Endothelial cell of umbilical vein (primary cell): ENCODE measurements around the gene PTOV1. TPM values are rescaled to one million over a fixed set of nuclear protein-coding genes. Genes with fewer than 3 reads are reported as not detected.

Experiments used
- BruUV-seq: library from RNA; stranded (reverse); fragments of 400-500 nt; replicated peaks from 2 replicates; lab custom pipeline; 2021; lab: Mats Ljungman, UMichigan
- CTCF ChIA-PET: fragments of 300-600, 350-600 bp; sonication (Branson Sonifier 250); formaldehyde crosslinking; loops from one replicate; lab custom pipeline; 2021; ENCODE audit warnings: antibody characterized with exemption, inconsistent platforms; lab: Charles Lee
- POLR2A ChIA-PET: fragments of 300-600, 350-600 bp; sonication (Branson Sonifier 250); formaldehyde crosslinking; loops from one replicate; lab custom pipeline; 2021; ENCODE audit warnings: antibody characterized with exemption, inconsistent platforms; lab: Charles Lee
- DNase-seq: peaks from one replicate; pipeline ENCODE4 v3.0.0-alpha.2; 2011; ENCODE audit warnings: low read depth, low spot score
- FAIRE-seq: peaks from 2 replicates; lab custom pipeline; 2011; peaks lifted over from hg19 to GRCh38; lab: Jason Lieb, UNC
- H2AFZ ChIP-seq: 2 replicates; pipeline ENCODE4 v1.6.0; 2012; ENCODE audit warnings: low read depth, low read length, control low read depth, inconsistent platforms
- H3K27ac ChIP-seq: 2 replicates; pipeline ENCODE4 v1.5.1; 2011; ENCODE audit warnings: low read depth, mild to moderate bottlenecking, control low read depth, low read length, moderate library complexity; ENCODE audit not compliant: insufficient read depth
- H3K27me3 ChIP-seq, 2 experiments: 2 replicates each; pipeline versions ENCODE4 v1.6.0 to v1.6.1; 2011; ENCODE audit warnings: low read length in 2 of 2, mixed read lengths in 1 of 2; ENCODE audit not compliant: control insufficient read depth in 2 of 2, insufficient read depth in 2 of 2
- H3K36me3 ChIP-seq, 2 experiments: 2 replicates in 1 of 2; 3 replicates in 1 of 2; pipeline ENCODE4 v1.5.1; 2011; ENCODE audit warnings: low read length in 2 of 2, mild to moderate bottlenecking in 1 of 2, moderate library complexity in 1 of 2; ENCODE audit not compliant: control insufficient read depth in 2 of 2, insufficient read depth in 2 of 2; ENCODE audit errors: extremely low read depth in 1 of 2
- H3K4me1 ChIP-seq: 3 replicates; pipeline ENCODE4 v1.5.1; 2011; ENCODE audit warnings: mild to moderate bottlenecking, low read length; ENCODE audit not compliant: control insufficient read depth, insufficient read depth; ENCODE audit errors: extremely low read depth
- H3K4me2 ChIP-seq: 2 replicates; pipeline ENCODE4 v1.6.1; 2011; ENCODE audit warnings: low read length, control low read depth, mixed read lengths; ENCODE audit not compliant: insufficient read depth
- H3K4me3 ChIP-seq, 3 experiments: fragments of 200-600 bp in 1 of 3; sonication (generic), shearing (Covaris generic) in 1 of 3; replicated peaks in 1 of 3; 2 replicates each; pipeline ENCODE4 v1.5.1; 2011 to 2016; ENCODE audit warnings: control low read depth in 3 of 3, low read length in 3 of 3, mild to moderate bottlenecking in 2 of 3, inconsistent platforms in 1 of 3, low read depth in 1 of 3, moderate library complexity in 1 of 3; ENCODE audit not compliant: insufficient read depth in 1 of 3
- H3K79me2 ChIP-seq: 2 replicates; pipeline ENCODE4 v1.6.0; 2012; ENCODE audit warnings: low read length, inconsistent platforms; ENCODE audit not compliant: control insufficient read depth, insufficient read depth
- H3K9ac ChIP-seq: replicated peaks from 2 replicates; pipeline ENCODE3; 2011; ENCODE audit warnings: low read length, control low read depth; ENCODE audit not compliant: insufficient read depth; ENCODE audit errors: extremely low read depth
- H3K9me1 ChIP-seq: replicated peaks from 3 replicates; pipeline ENCODE4 v1.6.0; 2011; ENCODE audit warnings: mild to moderate bottlenecking, low read length; ENCODE audit not compliant: control insufficient read depth, insufficient read depth; ENCODE audit errors: extremely low read depth
- H3K9me3 ChIP-seq: replicated peaks from 2 replicates; pipeline ENCODE4 v1.5.1; 2012; ENCODE audit warnings: low read length, inconsistent platforms; ENCODE audit not compliant: control insufficient read depth, insufficient read depth
- H4K20me1 ChIP-seq: replicated peaks from 2 replicates; pipeline ENCODE3; 2011; ENCODE audit warnings: mild to moderate bottlenecking, low read length; ENCODE audit not compliant: control insufficient read depth, insufficient read depth; ENCODE audit errors: extremely low read depth
- EZH2 ChIP-seq: IDR thresholded peaks from 2 replicates; pipeline ENCODE4 v1.6.1; 2012; ENCODE audit warnings: borderline replicate concordance, low read depth, mild to moderate bottlenecking, moderate library complexity, low read length, inconsistent platforms; ENCODE audit not compliant: severe bottlenecking
- FOS ChIP-seq: IDR thresholded peaks from 2 replicates; pipeline ENCODE4 v1.6.1; 2011; ENCODE audit warnings: mild to moderate bottlenecking, low read length, moderate library complexity, borderline replicate concordance; ENCODE audit not compliant: insufficient read depth
- GATA2 ChIP-seq: IDR thresholded peaks from 2 replicates; pipeline ENCODE4 v1.7.0; 2011; ENCODE audit warnings: low read depth, mild to moderate bottlenecking, moderate library complexity, mixed read lengths, low read length; ENCODE audit not compliant: insufficient read length, insufficient read depth
- JUN ChIP-seq: IDR thresholded peaks from 2 replicates; pipeline ENCODE4 v1.6.1; 2011; ENCODE audit warnings: borderline replicate concordance, low read depth; ENCODE audit not compliant: insufficient read length, insufficient read depth
- MYC ChIP-seq: IDR thresholded peaks from one replicate; pipeline ENCODE4 v1.6.1; 2011; ENCODE audit warnings: mild to moderate bottlenecking, low read depth, low read length
- POLR2A ChIP-seq: IDR thresholded peaks from 2 replicates; pipeline ENCODE4 v1.6.1; 2012; ENCODE audit warnings: low read depth, mild to moderate bottlenecking, control low read depth, low read length
- POLR2AphosphoS5 ChIP-seq: IDR thresholded peaks from 2 replicates; pipeline ENCODE4 v1.6.1; 2012; ENCODE audit warnings: low read depth, mild to moderate bottlenecking, control low read depth, low read length, moderate library complexity; ENCODE audit not compliant: insufficient read depth
- dilution Hi-C: fragments of 300-500 bp; cut with MboI; formaldehyde crosslinking; loops from one replicate; pipeline ENCODE4 v1.15.0; 2019; ENCODE audit warnings: low sequenced_read_pairs; ENCODE audit not compliant: extremely low pct_ligation_motif_present
- intact Hi-C: fragments of 100-400 bp; cut with micrococcal nuclease; formaldehyde crosslinking; loops from one replicate; pipeline ENCODE4 v1.10.0; 2022
- polyA plus RNA-seq, 4 experiments: library from polyadenylated mRNA; depleted of rRNA in 3 of 4; stranded (reverse) in 3 of 4; unstranded in 1 of 4; fragments of >200 nt; gene quantifications; 2 replicates each; pipeline versions ENCODE4 v1.2.1 to v1.2.3, GENCODE V29; 2011 to 2012; ENCODE audit warnings: missing spikeins in 1 of 4
- total RNA-seq: library from RNA; stranded (reverse); gene quantifications from 2 replicates; pipeline ENCODE4 v1.2.3, GENCODE V29; 2021
- TF ChIP-seq, protein P1 (sequence below): IDR thresholded peaks from 2 replicates; pipeline ENCODE4 v1.6.1; 2011; ENCODE audit not compliant: insufficient read depth, insufficient read length
- TF ChIP-seq, protein P2 (sequence below), 2 donors: IDR thresholded peaks; 1 replicate in 1 of 2; 2 replicates in 1 of 2; pipeline ENCODE4 v1.5.1; 2011; ENCODE audit warnings: low read length in 2 of 2, mild to moderate bottlenecking in 2 of 2, moderate library complexity in 2 of 2, control low read depth in 1 of 2, inconsistent platforms in 1 of 2, low read depth in 1 of 2; ENCODE audit not compliant: insufficient read depth in 1 of 2; ENCODE audit errors: extremely low read depth in 1 of 2

Gene PTOV1
- total and polyA plus RNA-seq, 2 donors (not counting 3 experiments of a cell fraction or from before 2014, with no cell fraction given) = 116 to 184 TPM

DNA sequence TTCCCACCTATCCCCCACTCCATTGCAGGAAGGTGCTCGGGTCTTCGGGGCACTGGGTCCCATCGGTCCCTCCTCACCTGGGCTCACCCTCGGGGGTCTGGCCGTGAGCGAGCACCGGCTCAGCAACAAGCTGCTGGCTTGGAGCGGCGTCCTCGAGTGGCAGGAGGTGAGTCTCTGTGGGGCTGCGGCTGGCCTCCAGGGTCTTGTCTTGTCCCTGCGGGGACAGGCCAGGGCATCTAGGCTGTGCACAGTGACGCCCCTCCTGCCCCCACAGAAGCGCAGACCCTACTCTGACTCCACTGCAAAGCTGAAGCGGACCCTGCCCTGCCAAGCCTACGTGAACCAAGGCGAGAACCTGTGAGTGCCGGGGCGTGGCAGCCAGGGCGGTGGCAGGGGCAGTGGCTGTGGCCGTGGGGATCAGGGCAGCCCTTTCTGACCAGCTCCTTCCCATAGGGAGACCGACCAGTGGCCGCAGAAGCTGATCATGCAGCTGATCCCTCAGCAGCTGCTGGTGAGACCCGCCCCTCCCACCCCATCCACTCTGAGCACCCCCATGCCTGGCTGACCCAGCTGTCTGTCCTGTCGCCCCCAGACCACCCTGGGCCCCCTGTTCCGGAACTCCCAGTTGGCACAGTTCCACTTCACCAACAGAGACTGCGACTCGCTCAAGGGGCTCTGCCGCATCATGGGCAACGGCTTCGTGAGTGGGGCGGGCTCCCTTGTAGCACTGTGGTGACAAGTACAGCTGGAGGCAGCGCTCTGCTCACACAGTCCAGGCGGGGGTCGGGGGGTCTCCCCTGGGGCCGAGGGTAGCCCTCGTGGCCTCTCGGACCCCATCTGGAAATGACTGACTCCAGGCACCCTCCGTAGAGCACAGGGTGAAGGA is 3.7 kb downstream of the PTOV1 start:
- dilution Hi-C loops = no loop called here
- no peak for TF ChIP-seq GATA2
- TF ChIP-seq POLR2AphosphoS5 = no peak
- TF ChIP-seq FOS = no peak
- TF ChIP-seq, protein P1, sequence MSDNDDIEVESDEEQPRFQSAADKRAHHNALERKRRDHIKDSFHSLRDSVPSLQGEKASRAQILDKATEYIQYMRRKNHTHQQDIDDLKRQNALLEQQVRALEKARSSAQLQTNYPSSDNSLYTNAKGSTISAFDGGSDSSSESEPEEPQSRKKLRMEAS = no peak
- TF ChIP-seq, protein P2, sequence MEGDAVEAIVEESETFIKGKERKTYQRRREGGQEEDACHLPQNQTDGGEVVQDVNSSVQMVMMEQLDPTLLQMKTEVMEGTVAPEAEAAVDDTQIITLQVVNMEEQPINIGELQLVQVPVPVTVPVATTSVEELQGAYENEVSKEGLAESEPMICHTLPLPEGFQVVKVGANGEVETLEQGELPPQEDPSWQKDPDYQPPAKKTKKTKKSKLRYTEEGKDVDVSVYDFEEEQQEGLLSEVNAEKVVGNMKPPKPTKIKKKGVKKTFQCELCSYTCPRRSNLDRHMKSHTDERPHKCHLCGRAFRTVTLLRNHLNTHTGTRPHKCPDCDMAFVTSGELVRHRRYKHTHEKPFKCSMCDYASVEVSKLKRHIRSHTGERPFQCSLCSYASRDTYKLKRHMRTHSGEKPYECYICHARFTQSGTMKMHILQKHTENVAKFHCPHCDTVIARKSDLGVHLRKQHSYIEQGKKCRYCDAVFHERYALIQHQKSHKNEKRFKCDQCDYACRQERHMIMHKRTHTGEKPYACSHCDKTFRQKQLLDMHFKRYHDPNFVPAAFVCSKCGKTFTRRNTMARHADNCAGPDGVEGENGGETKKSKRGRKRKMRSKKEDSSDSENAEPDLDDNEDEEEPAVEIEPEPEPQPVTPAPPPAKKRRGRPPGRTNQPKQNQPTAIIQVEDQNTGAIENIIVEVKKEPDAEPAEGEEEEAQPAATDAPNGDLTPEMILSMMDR (IDR thresholded peaks at IDR 0.05; ENCODE audit: extremely low read depth in 1 of 2, insufficient read depth in 1 of 2, low read depth in 1 of 2, low read length in 2 of 2) = no peak
- no peak for TF ChIP-seq JUN
- TF ChIP-seq MYC = no peak
- no peak for TF ChIP-seq POLR2A
- TF ChIP-seq EZH2 = no peak
- Histone ChIP-seq H3K9me3 (no peaks in the 10 kb centered on the region), H3K36me3 (peaks cover 2 to 38% of the 10 kb centered on the region in 2 experiments), H3K79me2 (peaks cover 25% of the 10 kb centered on the region), H3K27ac (no peak overlapping the region), H3K9me1 (no peaks in the 10 kb centered on the region), H3K4me2 (no peak overlapping the region), H3K9ac (no peak overlapping the region), H3K27me3 (no peaks in the 10 kb centered on the region), H4K20me1 (no peaks in the 10 kb centered on the region), H2AFZ (no peak overlapping the region), H3K4me1 (peaks cover 24% of the 10 kb centered on the region), H3K4me3 (no peak overlapping the region)
- ChIA-PET CTCF (no interaction called here), POLR2A (no interaction called here)
- FAIRE-seq (no peak), DNase-seq (no peak)
- intact Hi-C loops = no loop called here
- BruUV-seq = no TSS peak
